Activated naive CD4-positive, alpha-beta T cell treated with anti-CD3 and anti-CD28 coated beads for 36 hours (primary cell): ENCODE results near the gene CYP27B1. TPM values are rescaled to one million over a fixed set of nuclear protein-coding genes. Genes with fewer than 3 reads are reported as not detected.

Experiments
- CTCF ChIA-PET: fragments of 350-600 bp; sonication (Branson Sonifier 250); formaldehyde crosslinking; loops from one replicate; lab custom pipeline; 2021; ENCODE audit warnings: antibody characterized with exemption; lab: Charles Lee
- DNase-seq: peaks from one replicate; pipeline ENCODE4 v3.0.0-alpha.2; 2020
- H3K27ac Mint-ChIP-seq: one replicate; pipeline ENCODE4 v1.8.0; 2021; ENCODE audit warnings: mild to moderate bottlenecking, mixed read lengths
- H3K27me3 Mint-ChIP-seq: one replicate; pipeline ENCODE4 v1.8.0; 2021; ENCODE audit warnings: low read depth, mixed read lengths
- H3K36me3 Mint-ChIP-seq: one replicate; pipeline ENCODE4 v1.8.0; 2021; ENCODE audit warnings: low read depth, mixed read lengths
- H3K4me1 Mint-ChIP-seq: one replicate; pipeline ENCODE4 v1.8.0; 2021; ENCODE audit warnings: low read depth, mixed read lengths
- H3K4me3 Mint-ChIP-seq: one replicate; pipeline ENCODE4 v1.8.0; 2021; ENCODE audit warnings: mild to moderate bottlenecking, moderate library complexity, mixed read lengths
- H3K9me3 Mint-ChIP-seq: one replicate; pipeline ENCODE4 v1.8.0; 2021; ENCODE audit warnings: mixed read lengths
- intact Hi-C: fragments of 100-400 bp; cut with micrococcal nuclease; formaldehyde crosslinking; loops from one replicate; pipeline ENCODE4 v1.15.1; 2023
- total RNA-seq, 2 experiments: library from RNA; stranded (reverse); gene quantifications; one replicate each; pipeline ENCODE4 v1.2.3, GENCODE V29; 2021

CYP27B1 gene
- total RNA-seq, 2 experiments from 2014 or later = 5.4 to 6.1 TPM

- peaks cover 40% of the 10 kb centered on the region for H3K4me1 Mint-ChIP-seq
- peak within 1 kb of the TSS; percentile 94 for H3K27ac Mint-ChIP-seq
- peaks cover 32% of the 10 kb centered on the region for H3K36me3 Mint-ChIP-seq
- peak; percentile 99 for DNase-seq
- no peaks in the 10 kb centered on the region for H3K27me3 Mint-ChIP-seq
- H3K9me3 Mint-ChIP-seq = no peaks in the 10 kb centered on the region
- H3K4me3 Mint-ChIP-seq = peak within 1 kb of the TSS; percentile 85
- CTCF ChIA-PET = interaction anchor here (0.6 to 2.3 kb wide), 7 partner anchors 12 to 285 kb away, joined by 3 to 8 read pairs (median 4); partner anchors contain the start of gene OS9
- intact Hi-C loops = loop anchor here (1.0 to 5.0 kb wide), 3 partner anchors 7 to 503 kb away; partner anchors contain the start of genes ARHGAP9 and CDK4
Measured at GRCh38 chr12:57744777-57745484, 21.9 kb downstream of the CYP27B1 start, which contains the start of gene TSPAN31. Gene TSPAN31, plus strand, starts transcription at chr12:57745039. Its CDS starts 116 bp downstream, at chr12:57745155.

GRCh38 chr12:57744194-57744776 is 22.6 kb downstream of the CYP27B1 start:
- CTCF ChIA-PET = interaction anchor here (0.8 to 4.0 kb wide), 7 partner anchors 12 to 284 kb away, joined by 3 to 21 read pairs (median 6); partner anchors contain the start of gene OS9
- peaks cover 46% of the 10 kb centered on the region for H3K4me1 Mint-ChIP-seq
- peaks cover 30% of the 10 kb centered on the region for H3K36me3 Mint-ChIP-seq
- peak; percentile 91 for DNase-seq
- peak overlapping the region; percentile 94 for H3K27ac Mint-ChIP-seq
- no peaks in the 10 kb centered on the region for H3K27me3 Mint-ChIP-seq
- no peaks in the 10 kb centered on the region for H3K9me3 Mint-ChIP-seq
- intact Hi-C loops = loop anchor here (1.0 to 5.0 kb wide), 3 partner anchors 8 to 502 kb away; partner anchors contain the start of genes ARHGAP9 and CDK4
- peak overlapping the region; percentile 85 for H3K4me3 Mint-ChIP-seq

GRCh38 chr12:57743769-57744168 is 23.1 kb downstream of the CYP27B1 start:
- peak overlapping the region; percentile 85 for H3K4me3 Mint-ChIP-seq
- intact Hi-C loops = loop anchor here (1.0 to 5.0 kb wide), 3 partner anchors 9 to 501 kb away; partner anchors contain the start of genes ARHGAP9 and CDK4
- H3K27me3 Mint-ChIP-seq = no peaks in the 10 kb centered on the region
- peak overlapping the region; percentile 94 for H3K27ac Mint-ChIP-seq
- CTCF ChIA-PET = interaction anchor here (1.1 to 4.0 kb wide), 5 partner anchors 15 to 161 kb away, joined by 3 to 21 read pairs (median 6); partner anchors contain the start of gene OS9
- DNase-seq = no peak
- no peaks in the 10 kb centered on the region for H3K9me3 Mint-ChIP-seq
- H3K4me1 Mint-ChIP-seq = peaks cover 51% of the 10 kb centered on the region
- H3K36me3 Mint-ChIP-seq = peaks cover 26% of the 10 kb centered on the region

- CTCF ChIA-PET = interaction anchor here (0.6 to 4.0 kb wide), 23 partner anchors 8 to 280 kb away, joined by 3 to 21 read pairs (median 4); partner anchors contain the start of genes CDK4 and OS9
- DNase-seq = peak; percentile 91
- H3K36me3 Mint-ChIP-seq = peaks cover 17% of the 10 kb centered on the region
- peak overlapping the region; percentile 97 for H3K27ac Mint-ChIP-seq
- no peaks in the 10 kb centered on the region for H3K9me3 Mint-ChIP-seq
- peaks cover 51% of the 10 kb centered on the region for H3K4me1 Mint-ChIP-seq
- H3K4me3 Mint-ChIP-seq = peak overlapping the region; percentile 97
- intact Hi-C loops = loop anchor here (1.0 to 5.0 kb wide), 8 partner anchors 13 to 500 kb away; partner anchors contain the start of genes B4GALNT1, DCTN2, GLI1 and MARCHF9
- no peaks in the 10 kb centered on the region for H3K27me3 Mint-ChIP-seq
Measured at GRCh38 chr12:57741844-57742738, 24.8 kb downstream of the CYP27B1 start.

GRCh38 chr12:57741413-57741789 is 25.5 kb downstream of the CYP27B1 start:
- Mint-ChIP-seq H3K27me3 (no peaks in the 10 kb centered on the region), H3K36me3 (peaks cover 15% of the 10 kb centered on the region), H3K27ac (peak overlapping the region; percentile 97), H3K4me1 (peaks cover 55% of the 10 kb centered on the region), H3K4me3 (peak overlapping the region; percentile 97), H3K9me3 (no peaks in the 10 kb centered on the region)
- no peak for DNase-seq
- intact Hi-C loops = loop anchor here (1.0 to 5.0 kb wide), 5 partner anchors 13 to 499 kb away; partner anchors contain the start of genes B4GALNT1, GLI1, MARCHF9 and OS9
- CTCF ChIA-PET = interaction anchor here (0.6 to 4.0 kb wide), 21 partner anchors 8 to 279 kb away, joined by 3 to 21 read pairs (median 4); partner anchors contain the start of genes CDK4 and OS9

GRCh38 chr12:57740656-57741412 is 26.0 kb downstream of the CYP27B1 start:
- Mint-ChIP-seq H3K36me3 (peaks cover 12% of the 10 kb centered on the region), H3K27ac (peak overlapping the region; percentile 97), H3K4me3 (peak overlapping the region; percentile 97), H3K27me3 (no peaks in the 10 kb centered on the region), H3K4me1 (peaks cover 52% of the 10 kb centered on the region), H3K9me3 (no peaks in the 10 kb centered on the region)
- intact Hi-C loops = loop anchor here (1.0 to 5.0 kb wide), 5 partner anchors 14 to 499 kb away; partner anchors contain the start of genes B4GALNT1, GLI1, MARCHF9 and OS9
- peak; percentile 92 for DNase-seq
- CTCF ChIA-PET = interaction anchor here (0.7 to 4.0 kb wide), 13 partner anchors 9 to 279 kb away, joined by 3 to 21 read pairs (median 4); partner anchors contain the start of genes CDK4 and OS9

- Mint-ChIP-seq H3K4me3 (no peak overlapping the region), H3K4me1 (peaks cover 44% of the 10 kb centered on the region), H3K27me3 (no peaks in the 10 kb centered on the region), H3K9me3 (no peaks in the 10 kb centered on the region), H3K36me3 (peaks cover 7% of the 10 kb centered on the region), H3K27ac (no peak overlapping the region)
- CTCF ChIA-PET = interaction anchor here (1.2 to 4.0 kb wide), 4 partner anchors 16 to 158 kb away, joined by 3 to 21 read pairs (median 4); no protein-coding TSS in a partner anchor
- DNase-seq = no peak
- intact Hi-C loops = loop anchor here (2.0 to 5.0 kb wide), 2 partner anchors 15 to 498 kb away; partner anchors contain the start of gene MARCHF9
Measured at GRCh38 chr12:57739914-57740538, 26.9 kb downstream of the CYP27B1 start.

- Mint-ChIP-seq H3K27me3 (no peaks in the 10 kb centered on the region), H3K4me1 (peaks cover 39% of the 10 kb centered on the region), H3K36me3 (peaks cover 5% of the 10 kb centered on the region), H3K27ac (peak overlapping the region; percentile 54), H3K9me3 (no peaks in the 10 kb centered on the region), H3K4me3 (peak overlapping the region; percentile 28)
- CTCF ChIA-PET = interaction anchor here (0.7 to 1.2 kb wide), 2 partner anchors 21 to 85 kb away, joined by 3 read pairs; no protein-coding TSS in a partner anchor
- intact Hi-C loops = no loop called here
- no peak for DNase-seq
Measured at GRCh38 chr12:57739387-57739786, 27.5 kb downstream of the CYP27B1 start.

- intact Hi-C loops = no loop called here
- H3K4me3 Mint-ChIP-seq = peak within 1 kb of the TSS; percentile 28
- peak within 1 kb of the TSS; percentile 54 for H3K27ac Mint-ChIP-seq
- H3K36me3 Mint-ChIP-seq = peaks cover 6% of the 10 kb centered on the region
- peaks cover 33% of the 10 kb centered on the region for H3K4me1 Mint-ChIP-seq
- no peaks in the 10 kb centered on the region for H3K9me3 Mint-ChIP-seq
- no peak for DNase-seq
- H3K27me3 Mint-ChIP-seq = no peaks in the 10 kb centered on the region
- CTCF ChIA-PET = interaction anchor here (0.7 to 1.2 kb wide), 2 partner anchors 21 to 84 kb away, joined by 3 read pairs; no protein-coding TSS in a partner anchor
Measured at GRCh38 chr12:57738661-57739237, 28.1 kb downstream of the CYP27B1 start, which contains the start of gene AGAP2. Gene AGAP2, minus strand, starts transcription at chr12:57738742. Its CDS starts 496 bp downstream, at chr12:57738246.
